Thyroid gland (tissue), 4 donors: ENCODE measurements around the gene SNAPC4. TPM values are rescaled to one million over a fixed set of nuclear protein-coding genes. Genes with fewer than 3 reads are reported as not detected.

Source experiments
- DNase-seq, 2 donors: peaks; one replicate each; pipeline ENCODE4 v3.0.0-alpha.2; 2019
- H3K27ac ChIP-seq, 3 donors: fragments of 200-600 bp; sonication (generic); 1 replicate in 2 of 3; 2 replicates in 1 of 3; pipeline ENCODE4 v1.5.1; 2016 to 2019; ENCODE audit warnings: mild to moderate bottlenecking in 1 of 3, moderate library complexity in 1 of 3
- H3K27me3 ChIP-seq: fragments of 200-600 bp; sonication (generic); one replicate; pipeline ENCODE4 v1.5.1; 2019
- H3K36me3 ChIP-seq, 2 donors: fragments of 200-600 bp; sonication (generic); one replicate each; pipeline ENCODE4 v1.5.1; 2016 to 2019
- H3K4me1 ChIP-seq, 2 donors: fragments of 200-600 bp; sonication (generic); one replicate each; pipeline ENCODE4 v1.5.1; 2017 to 2019
- H3K4me3 ChIP-seq, 3 donors: fragments of 200-600 bp; sonication (generic); replicated peaks in 1 of 3; 1 replicate in 2 of 3; 2 replicates in 1 of 3; pipeline ENCODE4 v1.5.1; 2016; ENCODE audit warnings: mild to moderate bottlenecking in 1 of 3
- H3K9me3 ChIP-seq: fragments of 200-600 bp; sonication (generic); one replicate; pipeline ENCODE4 v1.5.1; 2017
- POLR2A ChIP-seq, 2 donors: fragments of 450-650 bp; IDR thresholded peaks; one replicate each; pipeline ENCODE4 v1.6.1; 2017; ENCODE audit warnings: antibody characterized with exemption in 2 of 2, mild to moderate bottlenecking in 2 of 2, moderate library complexity in 1 of 2
- WGBS, 2 donors: methylation state at CpG; one replicate each; pipeline ENCODE4 v1.1.5; 2017; 5-methylcytosine and 5-hydroxymethylcytosine counted together
- intact Hi-C: fragments of 100-400 bp; cut with DNase I; formaldehyde crosslinking; loops from one replicate; pipeline ENCODE4 v1.15.1; 2023
- total RNA-seq, 4 donors: library from RNA; depleted of rRNA; stranded (reverse); fragments of >200 nt; gene quantifications; one replicate each; pipeline ENCODE4 v1.2.3, GENCODE V29; 2016
- TF ChIP-seq, protein P1 (sequence below), 6 experiments: fragments of 200-600 bp in 3 of 6; fragments of 450-650 bp in 3 of 6; sonication (generic) in 3 of 6; IDR thresholded peaks; one replicate each; pipeline ENCODE4 v1.5.1; 2016 to 2019; ENCODE audit warnings: antibody characterized with exemption in 6 of 6, mild to moderate bottlenecking in 2 of 6, inconsistent platforms in 1 of 6, moderate library complexity in 1 of 6

SNAPC4 gene
- total RNA-seq, 4 donors from 2014 or later = 7.0 to 8.0 (median 7.5) TPM

DNA sequence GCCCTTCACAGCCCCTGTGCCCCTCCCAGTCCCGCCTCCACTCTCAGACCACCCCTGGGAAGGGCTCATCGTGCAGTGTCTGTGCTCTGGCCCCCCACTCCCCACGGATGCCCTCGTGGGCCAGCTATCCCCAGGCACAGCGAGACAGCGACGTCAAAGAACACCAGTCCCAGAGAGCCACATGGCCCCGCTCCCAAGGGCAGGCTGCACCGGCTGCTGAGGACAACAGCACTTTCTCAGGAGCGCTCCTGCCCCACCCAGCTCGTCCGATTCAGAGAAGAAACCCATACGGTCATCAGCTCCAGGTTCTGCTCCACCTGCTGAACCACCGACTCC lies 4.8 kb upstream of the SNAPC4 start:
- H3K27ac ChIP-seq = no peak overlapping the region
- peaks cover 13 to 14% of the 10 kb centered on the region in 2 donors for H3K4me1 ChIP-seq
- DNase-seq = no peak
- H3K36me3 ChIP-seq = peaks cover 8 to 21% of the 10 kb centered on the region in 2 donors
- no peak for TF ChIP-seq POLR2A (IDR thresholded peaks at IDR 0.05)
- TF ChIP-seq, protein P1, sequence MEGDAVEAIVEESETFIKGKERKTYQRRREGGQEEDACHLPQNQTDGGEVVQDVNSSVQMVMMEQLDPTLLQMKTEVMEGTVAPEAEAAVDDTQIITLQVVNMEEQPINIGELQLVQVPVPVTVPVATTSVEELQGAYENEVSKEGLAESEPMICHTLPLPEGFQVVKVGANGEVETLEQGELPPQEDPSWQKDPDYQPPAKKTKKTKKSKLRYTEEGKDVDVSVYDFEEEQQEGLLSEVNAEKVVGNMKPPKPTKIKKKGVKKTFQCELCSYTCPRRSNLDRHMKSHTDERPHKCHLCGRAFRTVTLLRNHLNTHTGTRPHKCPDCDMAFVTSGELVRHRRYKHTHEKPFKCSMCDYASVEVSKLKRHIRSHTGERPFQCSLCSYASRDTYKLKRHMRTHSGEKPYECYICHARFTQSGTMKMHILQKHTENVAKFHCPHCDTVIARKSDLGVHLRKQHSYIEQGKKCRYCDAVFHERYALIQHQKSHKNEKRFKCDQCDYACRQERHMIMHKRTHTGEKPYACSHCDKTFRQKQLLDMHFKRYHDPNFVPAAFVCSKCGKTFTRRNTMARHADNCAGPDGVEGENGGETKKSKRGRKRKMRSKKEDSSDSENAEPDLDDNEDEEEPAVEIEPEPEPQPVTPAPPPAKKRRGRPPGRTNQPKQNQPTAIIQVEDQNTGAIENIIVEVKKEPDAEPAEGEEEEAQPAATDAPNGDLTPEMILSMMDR (IDR thresholded peaks at IDR 0.05) = no peak
- intact Hi-C loops = loop anchor here (5.0 kb wide), 1 partner anchor 33 kb away; the partner anchor contains the start of gene INPP5E
- no peaks in the 10 kb centered on the region for H3K27me3 ChIP-seq
- H3K9me3 ChIP-seq = no peaks in the 10 kb centered on the region
- no peak overlapping the region for H3K4me3 ChIP-seq
- WGBS, 2 donors = 90 to 91% methylated on average over 7 to 14 of the region's 14 CpGs

DNA sequence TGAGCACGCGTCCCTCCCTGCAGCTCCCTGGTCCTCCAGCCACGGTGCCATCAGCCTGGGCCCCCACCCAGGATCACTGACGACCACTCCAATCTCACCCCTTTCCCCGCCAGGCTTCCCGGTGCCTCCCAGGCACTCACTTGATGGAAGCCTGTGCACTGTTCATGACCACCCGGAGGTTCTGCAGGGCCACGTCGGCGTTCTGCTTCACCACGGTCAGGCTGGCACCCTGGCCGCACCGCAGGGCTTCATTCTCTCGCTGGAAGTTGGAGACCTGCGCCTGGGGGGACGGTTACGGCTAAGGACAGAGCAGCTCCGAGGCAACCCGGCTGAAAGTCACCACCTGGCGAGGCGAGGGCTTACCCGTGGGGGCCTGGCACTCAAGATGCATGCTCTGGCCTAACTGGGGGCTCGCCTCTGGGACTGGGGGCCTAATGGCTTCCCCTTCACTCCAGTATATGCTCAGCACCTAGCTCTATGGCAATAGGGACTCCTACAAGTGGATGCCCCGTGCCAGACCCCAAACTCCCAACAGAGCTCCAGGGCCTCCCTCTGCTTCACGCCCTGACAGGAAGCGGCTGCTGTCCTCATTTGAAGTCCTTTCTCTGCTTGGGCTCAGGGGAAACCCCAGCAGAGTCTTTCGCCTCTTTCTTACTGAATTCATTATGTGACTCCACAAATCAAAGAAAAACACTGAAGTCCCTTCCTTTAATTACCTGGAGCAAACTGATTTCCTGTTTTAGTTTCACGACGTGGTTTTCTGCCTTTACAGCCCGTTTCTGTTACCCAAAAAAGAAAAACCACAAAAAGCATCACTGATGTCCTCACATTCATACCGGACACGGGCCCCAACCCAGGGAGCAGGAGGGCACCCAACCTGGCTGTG lies 4.2 kb upstream of the SNAPC4 start:
- DNase-seq = no peak
- H3K36me3 ChIP-seq = peaks cover 8 to 21% of the 10 kb centered on the region in 2 donors
- no peak for TF ChIP-seq POLR2A (IDR thresholded peaks at IDR 0.05)
- TF ChIP-seq, protein P1 (IDR thresholded peaks at IDR 0.05) = no peak
- intact Hi-C loops = loop anchor here (5.0 kb wide), 1 partner anchor 33 kb away; the partner anchor contains the start of gene INPP5E
- H3K27me3 ChIP-seq = no peaks in the 10 kb centered on the region
- no peaks in the 10 kb centered on the region for H3K9me3 ChIP-seq
- no peak overlapping the region for H3K27ac ChIP-seq
- no peak overlapping the region for H3K4me3 ChIP-seq
- WGBS, 2 donors = 89 to 93% methylated on average over 21 to 22 of the region's 32 CpGs
- H3K4me1 ChIP-seq = peaks cover 10 to 11% of the 10 kb centered on the region in 2 donors

DNA sequence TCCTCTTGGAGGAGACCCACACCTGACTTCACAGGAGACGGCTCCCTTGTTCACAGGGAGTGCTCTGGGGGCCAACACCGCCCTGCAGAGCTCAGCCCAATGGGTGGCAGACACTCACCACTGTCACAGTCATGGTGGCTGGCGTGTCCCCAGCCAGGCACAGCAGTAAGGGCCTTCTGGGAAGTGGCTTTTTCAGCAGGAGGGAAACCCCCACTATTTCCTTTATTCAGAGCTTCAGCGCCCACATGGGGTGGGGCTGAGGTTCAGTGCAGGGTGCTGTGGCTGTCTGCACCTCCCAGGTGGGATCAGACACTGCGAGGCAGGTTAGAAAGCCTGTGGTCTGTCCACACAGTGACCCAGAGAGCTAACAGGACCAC lies 3.6 kb upstream of the SNAPC4 start:
- TF ChIP-seq, protein P1 (IDR thresholded peaks at IDR 0.05) = no peak
- no peak for TF ChIP-seq POLR2A (IDR thresholded peaks at IDR 0.05)
- intact Hi-C loops = loop anchor here (5.0 kb wide), 1 partner anchor 34 kb away; the partner anchor contains the start of gene INPP5E
- H3K27ac ChIP-seq = no peak overlapping the region
- no peaks in the 10 kb centered on the region for H3K27me3 ChIP-seq
- no peak for DNase-seq
- H3K4me1 ChIP-seq = peaks cover 14 to 17% of the 10 kb centered on the region in 2 donors
- 87 to 88% methylated on average over 4 to 5 of the region's 5 CpGs for WGBS, 2 donors
- no peak overlapping the region for H3K4me3 ChIP-seq
- H3K9me3 ChIP-seq = no peaks in the 10 kb centered on the region
- peaks cover 8 to 21% of the 10 kb centered on the region in 2 donors for H3K36me3 ChIP-seq

DNA sequence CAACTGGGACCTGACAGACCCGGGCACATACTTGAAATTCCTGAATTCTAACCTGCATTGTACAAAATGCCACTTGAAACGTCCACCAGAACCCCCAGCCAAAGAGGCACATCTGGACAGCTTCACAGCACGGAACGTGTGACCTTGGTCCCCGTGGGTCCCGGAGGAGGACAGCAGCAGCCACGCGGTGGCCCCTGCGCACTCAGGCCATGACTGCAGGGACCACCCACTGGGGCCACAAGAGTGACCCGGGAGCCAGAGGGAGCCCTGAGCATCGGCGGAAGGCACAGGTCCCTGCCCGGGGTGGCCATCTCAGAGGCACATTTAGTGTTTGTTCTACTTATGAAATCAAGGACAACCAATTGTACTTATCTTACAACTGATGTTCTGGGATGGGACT lies 2.1 kb upstream of the SNAPC4 start:
- H3K9me3 ChIP-seq = no peaks in the 10 kb centered on the region
- no peak overlapping the region for H3K27ac ChIP-seq
- no peak for DNase-seq
- no peak overlapping the region for H3K4me3 ChIP-seq
- no peaks in the 10 kb centered on the region for H3K27me3 ChIP-seq
- WGBS, 2 donors = 72 to 75% methylated on average over 13 of the region's 13 CpGs
- H3K4me1 ChIP-seq = peaks cover 16 to 17% of the 10 kb centered on the region in 2 donors
- TF ChIP-seq, protein P1 (IDR thresholded peaks at IDR 0.05) = no peak
- TF ChIP-seq POLR2A (IDR thresholded peaks at IDR 0.05) = no peak
- H3K36me3 ChIP-seq = peaks cover 8 to 21% of the 10 kb centered on the region in 2 donors
- intact Hi-C loops = loop anchor here (5.0 kb wide), 1 partner anchor 35 kb away; the partner anchor contains the start of gene INPP5E
